ENCODE measurements around the gene DSC3.

- TF ChIP-seq, protein P1, sequence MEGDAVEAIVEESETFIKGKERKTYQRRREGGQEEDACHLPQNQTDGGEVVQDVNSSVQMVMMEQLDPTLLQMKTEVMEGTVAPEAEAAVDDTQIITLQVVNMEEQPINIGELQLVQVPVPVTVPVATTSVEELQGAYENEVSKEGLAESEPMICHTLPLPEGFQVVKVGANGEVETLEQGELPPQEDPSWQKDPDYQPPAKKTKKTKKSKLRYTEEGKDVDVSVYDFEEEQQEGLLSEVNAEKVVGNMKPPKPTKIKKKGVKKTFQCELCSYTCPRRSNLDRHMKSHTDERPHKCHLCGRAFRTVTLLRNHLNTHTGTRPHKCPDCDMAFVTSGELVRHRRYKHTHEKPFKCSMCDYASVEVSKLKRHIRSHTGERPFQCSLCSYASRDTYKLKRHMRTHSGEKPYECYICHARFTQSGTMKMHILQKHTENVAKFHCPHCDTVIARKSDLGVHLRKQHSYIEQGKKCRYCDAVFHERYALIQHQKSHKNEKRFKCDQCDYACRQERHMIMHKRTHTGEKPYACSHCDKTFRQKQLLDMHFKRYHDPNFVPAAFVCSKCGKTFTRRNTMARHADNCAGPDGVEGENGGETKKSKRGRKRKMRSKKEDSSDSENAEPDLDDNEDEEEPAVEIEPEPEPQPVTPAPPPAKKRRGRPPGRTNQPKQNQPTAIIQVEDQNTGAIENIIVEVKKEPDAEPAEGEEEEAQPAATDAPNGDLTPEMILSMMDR (IDR thresholded peaks at IDR 0.05) = no peak
- TF ChIP-seq POLR2A (IDR thresholded peaks at IDR 0.05) (no peak), POLR2AphosphoS5 (IDR thresholded peaks at IDR 0.05) (no peak)
These were observed 23.7 kb upstream of the DSC3 start for GRCh38 chr18:31066266-31066665.
